Activated gamma-delta T cell treated with anti-CD3 and anti-CD28 coated beads, Interleukin-2, amount 50 U/mL, for 16 hours (primary cell): ENCODE measurements around the gene SNAPC2.

Experiments
- DNase-seq: peaks from one replicate; pipeline ENCODE4 v3.0.0-alpha.2; 2020; ENCODE audit warnings: low read depth

Gene SNAPC2, protein sequence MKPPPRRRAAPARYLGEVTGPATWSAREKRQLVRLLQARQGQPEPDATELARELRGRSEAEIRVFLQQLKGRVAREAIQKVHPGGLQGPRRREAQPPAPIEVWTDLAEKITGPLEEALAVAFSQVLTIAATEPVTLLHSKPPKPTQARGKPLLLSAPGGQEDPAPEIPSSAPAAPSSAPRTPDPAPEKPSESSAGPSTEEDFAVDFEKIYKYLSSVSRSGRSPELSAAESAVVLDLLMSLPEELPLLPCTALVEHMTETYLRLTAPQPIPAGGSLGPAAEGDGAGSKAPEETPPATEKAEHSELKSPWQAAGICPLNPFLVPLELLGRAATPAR

DNA sequence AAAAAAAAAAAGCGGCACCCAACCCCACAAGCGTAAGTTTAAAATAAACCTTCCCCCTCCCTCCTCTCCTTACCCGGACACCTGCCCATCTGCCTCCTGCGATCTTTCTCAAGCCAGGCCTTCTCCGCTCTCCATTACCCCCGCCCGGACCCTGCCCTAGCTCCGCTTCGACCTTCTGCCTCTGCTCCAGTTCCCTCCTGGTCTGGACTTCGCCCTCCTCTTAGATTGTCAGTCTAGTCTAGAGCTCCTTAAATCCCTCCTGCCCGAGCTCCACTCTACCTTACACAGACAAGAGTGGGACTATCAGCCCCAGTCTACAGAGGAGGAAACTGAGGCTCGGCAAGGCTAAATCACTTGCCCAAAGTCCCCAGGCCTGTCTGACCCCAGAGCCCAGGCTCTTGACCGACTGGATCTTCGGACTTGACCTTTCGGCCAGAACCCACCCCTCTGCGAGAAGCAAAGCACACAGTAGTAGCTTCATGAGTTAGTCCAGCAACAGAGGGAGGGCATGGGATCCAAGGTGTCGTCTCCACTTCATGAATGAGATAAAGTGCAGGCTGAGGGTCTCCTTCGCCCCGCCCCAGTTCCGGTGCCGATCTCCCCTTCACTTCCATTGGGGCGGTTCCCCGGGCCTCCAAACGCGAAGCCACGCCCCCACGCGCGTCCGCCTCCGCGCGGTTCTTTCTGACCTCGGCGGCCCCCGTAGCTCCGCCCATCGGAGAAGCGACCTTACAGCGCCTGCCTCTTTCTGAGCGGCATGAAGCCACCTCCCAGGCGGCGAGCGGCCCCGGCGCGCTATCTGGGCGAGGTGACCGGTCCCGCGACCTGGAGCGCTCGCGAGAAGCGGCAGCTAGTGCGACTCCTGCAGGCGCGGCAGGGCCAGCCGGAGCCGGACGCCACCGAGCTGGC, at the start of gene SNAPC2:
TSS of gene SNAPC2 (plus strand) at position 729 of the 909 bp plus-strand sequence. CDS start at position 758, 29 bp downstream.
- DNase-seq: peak; percentile 94

DNA sequence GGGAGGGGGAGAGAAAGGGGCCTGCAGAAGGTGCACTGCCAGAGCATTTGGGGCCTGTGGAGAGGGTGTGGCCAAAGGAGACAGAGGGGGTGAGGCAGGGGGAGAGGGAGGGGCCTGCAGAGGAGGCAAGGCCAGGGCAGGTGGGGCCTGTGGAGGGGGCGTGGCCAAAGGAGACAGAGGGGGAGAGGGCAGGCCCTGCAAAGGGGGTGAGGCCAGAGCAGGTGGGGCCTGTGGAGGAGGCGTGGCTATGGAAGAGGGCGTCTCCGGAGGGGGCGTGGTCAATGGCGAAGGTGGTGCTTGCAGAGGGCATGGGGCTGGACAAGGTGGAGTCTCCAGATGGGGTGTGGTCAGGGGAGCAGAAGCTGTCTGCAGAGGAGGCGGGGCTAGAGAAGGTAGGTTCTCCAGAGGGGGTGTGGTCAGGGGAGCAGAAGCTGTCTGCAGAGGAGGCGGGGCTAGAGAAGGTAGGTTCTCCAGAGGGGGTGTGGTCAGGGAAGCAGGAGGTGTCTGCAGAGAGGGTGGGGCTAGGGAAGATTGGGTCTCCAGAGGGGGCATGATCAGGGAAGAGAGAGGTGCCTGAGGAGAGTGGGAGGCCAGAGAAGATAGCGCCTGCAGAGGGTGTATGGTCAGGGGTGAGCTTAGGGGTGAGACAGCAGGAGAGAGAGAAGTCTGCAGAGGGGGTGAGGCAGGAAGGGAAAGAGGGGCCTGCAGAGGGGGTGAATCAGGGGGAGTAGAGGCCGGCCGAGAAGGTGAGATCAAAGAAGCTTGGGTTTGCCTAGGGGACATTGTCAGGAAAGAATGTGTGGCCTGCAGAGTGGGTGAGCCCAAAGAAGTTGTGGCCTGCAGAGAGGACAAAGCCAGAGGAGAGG, 49.3 kb upstream of the SNAPC2 start:
- peak; percentile 24 for DNase-seq

DNA sequence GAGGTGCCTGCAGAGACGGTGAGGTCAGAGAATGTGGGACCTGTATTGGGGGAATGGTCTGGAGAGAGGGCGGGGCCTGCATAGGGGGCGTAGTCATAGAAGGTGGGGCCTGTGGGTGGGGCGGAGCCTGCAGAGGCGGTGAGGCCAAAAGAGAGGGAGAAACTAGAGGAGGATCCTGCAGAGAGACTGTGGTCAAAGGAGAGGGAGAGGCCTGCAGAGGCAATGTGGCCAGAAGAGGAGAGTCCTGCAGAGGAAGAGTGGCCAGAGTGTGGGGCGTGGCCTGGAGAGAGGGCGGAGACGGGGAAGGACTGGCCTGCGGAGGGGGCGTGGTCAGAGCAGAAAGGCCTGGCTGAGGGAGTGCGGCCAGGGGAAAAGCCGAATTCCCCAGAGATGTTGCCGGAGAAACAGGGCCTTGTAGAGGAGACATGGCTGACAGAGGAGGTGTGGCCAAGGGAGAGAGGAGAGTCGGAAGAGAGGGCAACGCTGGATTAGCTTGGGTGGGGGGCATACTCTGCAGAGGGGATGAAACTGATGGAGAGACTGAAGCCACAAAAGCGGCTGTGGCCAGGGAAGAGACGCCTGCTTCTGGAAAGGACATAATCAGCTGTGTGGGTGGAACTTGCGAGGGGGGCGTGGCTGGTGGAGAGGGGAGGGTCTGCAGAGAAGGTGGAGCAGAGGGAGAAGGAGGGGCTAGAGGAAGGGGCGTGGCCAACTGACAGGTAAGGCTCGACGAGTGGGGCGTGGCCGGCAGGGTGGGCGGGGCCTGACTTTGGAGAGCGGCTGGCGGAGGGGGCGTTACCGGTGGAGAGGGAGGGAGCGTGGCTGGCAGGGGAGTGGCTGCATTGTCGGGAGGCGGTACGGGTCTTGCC, 48.5 kb upstream of the SNAPC2 start:
- DNase-seq: peak; percentile 64

DNA sequence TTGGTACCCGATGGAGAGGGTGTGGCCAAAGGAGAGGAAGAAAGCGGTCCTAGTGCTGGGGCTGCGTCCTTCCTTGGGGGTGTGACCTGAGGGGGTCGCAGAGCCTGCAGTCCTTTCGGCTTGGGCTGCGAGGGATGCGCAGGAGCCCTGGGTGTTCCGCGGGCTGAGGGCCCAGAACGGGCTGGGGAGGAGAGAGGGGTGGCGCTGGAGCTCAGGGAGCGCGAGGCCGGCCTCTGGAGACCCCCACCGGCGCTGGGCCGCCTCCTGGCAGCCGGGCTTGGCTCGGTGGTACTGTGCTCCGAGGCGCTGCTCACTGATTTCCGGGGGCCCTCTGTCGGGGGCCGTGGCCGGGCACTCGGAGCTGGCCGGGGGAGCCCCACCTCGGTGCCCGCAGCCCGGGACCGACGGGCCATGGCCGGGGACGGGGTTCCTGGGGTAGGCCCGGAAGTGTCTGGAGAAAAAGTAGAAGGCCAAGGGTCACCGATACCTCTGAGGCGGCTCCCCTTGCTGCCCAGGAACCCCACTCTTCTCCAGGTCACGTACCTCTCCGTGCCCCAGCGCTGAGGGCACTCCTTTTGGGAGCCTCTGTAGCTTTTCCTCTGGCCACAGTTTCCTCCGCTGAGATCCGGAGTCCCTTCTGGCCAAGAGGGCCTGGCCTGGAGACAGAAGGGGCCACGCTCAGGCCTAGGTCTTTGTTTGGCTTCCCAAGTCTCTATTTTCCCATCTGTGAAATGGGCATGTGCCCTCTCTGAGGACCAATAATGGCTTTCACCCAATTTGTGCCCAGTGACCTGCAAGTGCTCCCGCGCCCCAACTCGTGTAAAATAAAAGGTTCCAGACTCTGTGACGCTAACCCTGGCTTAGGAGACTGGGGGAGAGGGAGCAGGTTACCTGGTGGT, 47.6 kb upstream of the SNAPC2 start:
- DNase-seq: no peak

DNA sequence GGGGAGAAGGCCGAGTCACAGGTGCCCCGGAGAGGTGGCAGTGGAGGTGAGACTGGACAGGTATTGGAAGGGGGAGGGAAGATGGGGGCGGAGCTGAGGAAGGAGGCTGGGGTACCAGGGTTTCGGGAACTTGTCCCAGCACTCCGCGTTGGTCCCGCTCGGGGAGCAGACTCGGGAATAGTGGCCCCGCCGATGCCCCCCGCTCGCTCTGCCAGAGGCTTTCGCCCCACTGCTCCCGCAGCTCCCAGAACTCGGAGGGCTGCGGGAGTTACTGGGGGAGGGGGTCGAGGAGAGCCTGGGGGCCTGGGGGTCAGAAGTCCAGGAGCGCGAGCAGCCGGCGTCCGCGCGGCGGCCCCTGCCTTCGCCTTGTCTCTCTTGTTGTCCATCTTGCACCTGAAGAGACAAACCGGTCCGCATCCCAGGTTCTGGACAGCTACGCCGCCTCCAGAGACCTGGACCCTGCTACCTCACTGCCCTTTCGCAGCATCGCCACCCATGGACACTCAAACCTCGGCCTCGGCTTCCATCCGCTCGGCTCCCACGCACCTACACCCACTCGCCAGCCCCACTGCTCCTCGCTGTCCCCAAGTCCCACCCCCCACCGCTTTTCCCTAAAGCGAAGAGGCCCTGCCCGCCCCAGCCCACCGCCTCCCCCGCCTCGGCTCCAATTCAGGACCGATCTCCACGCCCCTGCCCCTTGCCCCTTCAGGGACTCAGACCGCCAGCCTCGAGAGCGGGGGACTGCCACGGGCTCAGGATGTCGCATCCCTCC, 46.6 kb upstream of the SNAPC2 start:
- no peak for DNase-seq

DNA sequence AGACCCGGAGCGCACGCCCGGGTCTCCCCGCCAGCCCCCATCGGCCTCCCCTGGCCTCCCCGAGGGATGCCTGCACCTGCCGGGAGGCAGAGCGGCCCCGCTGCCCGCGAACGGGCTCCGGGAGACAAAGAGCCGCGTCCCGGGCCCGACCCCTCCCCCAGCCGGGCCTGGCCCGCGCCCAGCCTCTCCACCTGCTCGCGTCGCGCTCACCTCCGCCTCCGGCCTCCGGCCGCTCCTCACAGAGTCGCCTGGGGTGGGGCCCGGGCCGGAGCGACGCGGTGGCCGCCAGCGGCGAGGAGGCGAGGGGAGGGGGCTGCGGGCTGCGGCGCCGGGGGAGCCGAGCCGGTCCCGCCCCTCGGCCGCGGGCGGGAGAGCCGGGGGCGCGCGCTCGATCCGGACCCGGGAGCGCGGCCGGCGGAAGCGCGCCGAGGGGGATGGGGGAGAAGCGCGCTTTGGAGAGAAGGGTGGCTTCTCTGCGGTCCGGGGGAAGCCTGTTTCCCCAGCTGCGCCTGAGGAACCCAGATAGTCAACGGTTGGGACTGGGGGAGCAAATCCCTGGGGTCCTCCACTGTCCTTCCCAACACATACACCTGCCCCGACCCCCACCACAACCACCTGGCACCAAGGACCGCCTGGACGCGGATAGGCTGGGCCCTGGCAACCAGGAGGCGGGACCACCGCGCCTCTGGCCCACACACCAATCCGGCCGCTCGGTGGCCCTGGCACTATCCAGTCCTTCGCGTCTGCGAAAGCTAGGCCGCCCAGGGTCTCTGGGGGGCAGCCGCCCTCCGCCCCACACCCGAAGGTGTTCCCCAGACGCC, 45.9 kb upstream of the SNAPC2 start, which contains the start of gene PRR36:
TSS of gene PRR36 (minus strand) at position 315 of the 821 bp plus-strand sequence. CDS start 701 bp downstream, outside the sequence.
- no peak for DNase-seq

DNA sequence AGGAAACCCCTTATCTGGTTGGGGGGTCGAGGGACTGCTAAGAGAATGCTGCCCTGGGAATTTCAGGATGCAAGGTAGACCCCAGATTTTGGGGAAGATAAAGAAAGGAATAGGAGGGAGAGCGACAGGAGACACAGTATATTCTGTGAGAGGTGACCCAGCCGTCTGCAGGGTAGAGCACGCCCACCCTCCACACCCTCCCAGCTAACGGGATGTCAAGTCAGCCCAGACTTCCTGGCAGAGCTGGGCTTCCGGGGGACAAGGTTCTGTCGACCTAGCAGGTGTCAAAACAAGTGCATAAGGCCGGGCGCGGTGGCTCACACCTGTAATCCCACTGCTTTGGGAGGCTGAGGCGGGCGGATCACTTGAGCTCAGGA, 45.3 kb upstream of the SNAPC2 start:
- DNase-seq: no peak

DNA sequence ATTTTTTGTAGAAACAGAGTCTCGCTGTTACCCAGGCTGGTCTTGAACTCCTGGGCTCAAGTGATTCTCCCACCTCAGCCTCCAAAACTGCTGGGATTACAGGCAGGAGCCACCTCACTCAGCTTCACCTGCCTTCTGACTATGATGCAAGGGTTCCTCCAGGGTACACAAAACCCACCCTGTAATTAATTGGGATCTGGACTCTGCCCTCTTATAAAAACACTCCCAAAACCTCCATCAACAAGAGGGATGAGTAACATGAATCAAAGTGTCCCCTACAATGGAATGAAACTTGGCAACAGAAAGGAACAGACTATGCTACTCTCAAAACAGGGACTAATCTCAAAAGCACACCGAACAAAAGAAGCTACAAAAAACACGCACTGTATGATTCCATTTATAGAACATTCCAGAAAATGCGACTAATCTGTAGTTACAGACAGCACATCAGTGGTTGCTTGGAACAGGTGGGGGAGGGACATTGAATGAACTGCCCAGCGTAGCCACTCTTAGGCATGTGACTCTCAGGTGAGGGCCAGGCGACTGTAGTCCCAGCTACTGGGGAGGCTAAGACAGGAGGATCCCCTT, 42.8 kb upstream of the SNAPC2 start:
- no peak for DNase-seq

DNA sequence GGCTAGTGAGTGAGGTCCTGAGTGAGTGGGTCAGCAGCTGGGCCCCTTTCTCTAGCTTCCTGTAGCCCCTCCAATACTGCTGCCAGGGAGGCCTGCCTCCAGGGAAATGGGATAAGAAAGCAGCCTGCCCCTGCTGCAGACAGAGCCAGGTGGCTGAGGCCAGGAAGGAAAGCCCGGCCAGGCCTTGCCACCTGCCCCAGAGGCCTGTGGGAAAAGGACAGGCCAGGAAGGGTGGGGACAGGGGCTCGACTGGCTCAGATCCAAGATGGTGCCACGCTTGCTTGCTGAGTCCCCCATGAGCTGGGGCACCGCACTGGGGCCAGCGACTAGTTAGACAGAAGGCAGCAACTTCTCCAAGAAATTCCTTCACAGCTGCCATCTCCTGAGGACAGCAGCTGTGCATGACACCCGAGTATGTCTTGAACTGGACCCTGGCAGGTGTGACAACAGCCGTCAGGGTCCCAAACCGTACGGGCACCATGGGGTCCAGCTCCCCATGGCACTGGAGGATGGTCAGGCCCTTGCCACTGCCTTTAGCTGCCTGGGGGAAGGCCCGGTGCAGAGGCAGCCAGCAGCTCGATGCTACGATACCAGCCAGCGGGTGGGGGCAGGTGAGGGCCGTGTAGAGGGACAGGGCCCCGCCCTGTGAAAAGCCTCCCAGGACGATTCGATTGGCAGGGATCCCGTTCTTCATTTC, 40.9 kb upstream of the SNAPC2 start:
- no peak for DNase-seq

DNA sequence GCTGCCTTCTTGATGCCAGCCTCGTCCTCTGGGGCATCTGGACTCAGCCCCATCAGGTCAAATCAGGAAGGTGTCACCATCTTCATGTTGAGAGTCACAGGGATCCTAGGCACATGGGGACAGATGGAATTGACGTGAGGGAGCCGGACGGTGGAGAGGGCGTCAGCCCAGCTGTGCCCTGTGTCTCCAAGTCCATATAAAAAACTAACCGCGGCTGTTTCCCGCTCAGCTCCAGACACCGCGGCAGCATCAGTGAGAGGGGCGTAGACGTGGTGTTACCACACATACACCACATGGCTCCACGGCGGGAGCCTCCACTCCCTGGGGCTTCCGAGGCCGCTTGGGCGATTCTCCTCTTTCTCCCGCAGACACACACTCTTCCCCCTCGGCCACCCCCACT, 40.3 kb upstream of the SNAPC2 start:
- no peak for DNase-seq

DNA sequence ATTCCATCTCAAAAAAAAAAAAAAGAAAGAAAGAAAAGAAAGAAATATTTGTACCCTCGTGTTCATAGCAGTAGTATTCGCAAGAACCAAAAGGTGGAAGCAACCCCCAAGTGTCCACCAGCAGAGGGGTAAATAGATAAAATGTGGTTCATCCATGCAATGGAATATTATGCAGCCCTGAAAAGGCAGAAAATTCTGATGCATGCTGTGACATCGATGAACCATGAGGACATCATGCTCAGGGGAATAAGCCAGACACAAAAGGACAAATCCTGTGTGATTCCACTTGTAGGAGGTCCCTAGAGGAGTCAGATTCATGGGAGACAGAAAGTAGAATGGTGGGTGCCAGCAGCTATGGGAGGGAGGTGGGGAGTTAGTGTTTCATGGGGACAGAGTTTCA, 38.2 kb upstream of the SNAPC2 start:
- no peak for DNase-seq

DNA sequence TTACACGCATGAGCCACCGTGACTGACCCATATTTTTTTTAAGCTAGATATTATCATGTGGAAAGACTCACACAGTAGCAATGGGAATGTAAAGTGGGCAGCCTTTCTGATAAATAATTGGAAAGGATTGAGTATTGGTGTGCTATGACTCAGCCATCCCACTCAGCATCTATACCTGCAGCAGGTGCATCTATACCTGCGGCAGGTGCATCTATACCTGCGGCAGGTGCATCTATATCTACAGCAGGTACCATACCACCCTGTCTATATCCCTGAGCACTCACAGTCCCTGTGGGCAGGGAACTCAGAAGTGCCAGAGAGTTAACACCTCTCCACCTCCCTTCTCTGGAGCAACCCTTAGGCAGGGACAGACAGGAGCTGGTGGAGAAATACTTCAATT, 37.0 kb upstream of the SNAPC2 start:
- DNase-seq: no peak

DNA sequence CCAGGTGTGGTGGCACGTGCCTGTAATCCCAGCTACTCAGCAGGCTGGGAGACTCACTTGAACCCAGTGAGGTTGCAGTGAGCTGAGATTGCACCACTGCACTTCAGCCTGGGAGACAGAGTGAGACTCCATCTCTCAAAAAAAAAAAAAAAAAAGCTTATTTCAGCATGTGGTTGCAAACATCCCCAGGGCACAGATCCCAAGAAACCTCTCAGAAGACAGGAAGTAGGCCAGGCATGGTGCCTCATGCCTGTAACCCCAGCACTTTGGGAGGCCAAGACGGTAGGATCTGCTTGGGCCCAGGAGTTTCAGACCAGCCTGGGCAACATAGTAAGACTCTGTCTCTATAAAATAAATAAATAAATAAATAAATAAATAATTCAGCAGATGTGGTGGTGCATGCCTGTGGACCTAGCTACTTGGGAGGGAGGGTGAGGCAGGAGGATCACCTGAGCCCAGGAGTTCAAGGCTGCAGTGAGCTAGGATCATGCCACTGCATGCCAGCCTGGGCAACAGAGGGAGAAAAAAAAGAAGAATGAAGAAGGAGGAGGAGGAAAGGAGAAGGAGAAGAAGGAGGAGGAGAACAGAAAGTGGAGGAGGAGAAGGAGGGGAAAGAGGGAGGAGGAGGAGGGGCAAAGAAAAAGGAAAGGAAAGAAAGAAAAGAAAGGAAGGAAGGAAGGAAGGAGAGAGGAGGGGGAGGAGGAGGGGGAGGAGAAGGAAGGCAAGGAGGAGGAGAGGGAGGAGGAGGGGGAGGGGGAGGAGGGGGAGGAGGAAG, 36.2 kb upstream of the SNAPC2 start:
- no peak for DNase-seq

DNA sequence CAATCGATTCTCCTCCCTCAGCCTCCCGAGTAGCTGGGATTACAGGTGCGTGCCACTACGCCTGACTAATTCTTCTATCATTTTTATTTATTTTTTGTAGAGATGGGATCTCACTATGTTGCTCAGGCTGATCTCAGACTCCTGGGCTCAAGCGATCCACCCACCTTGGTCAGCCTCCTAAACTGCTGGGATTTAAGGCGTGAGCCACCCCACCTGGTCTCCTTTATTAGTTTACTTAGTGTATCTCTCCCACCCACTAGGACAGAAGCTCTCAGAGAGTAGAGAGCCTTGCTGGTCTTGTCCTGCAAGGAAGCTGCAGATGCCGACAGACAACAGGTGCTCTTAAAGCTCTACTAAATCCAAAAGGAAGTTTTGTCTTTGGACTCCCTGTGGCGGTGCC, 34.3 kb upstream of the SNAPC2 start:
- DNase-seq: no peak

DNA sequence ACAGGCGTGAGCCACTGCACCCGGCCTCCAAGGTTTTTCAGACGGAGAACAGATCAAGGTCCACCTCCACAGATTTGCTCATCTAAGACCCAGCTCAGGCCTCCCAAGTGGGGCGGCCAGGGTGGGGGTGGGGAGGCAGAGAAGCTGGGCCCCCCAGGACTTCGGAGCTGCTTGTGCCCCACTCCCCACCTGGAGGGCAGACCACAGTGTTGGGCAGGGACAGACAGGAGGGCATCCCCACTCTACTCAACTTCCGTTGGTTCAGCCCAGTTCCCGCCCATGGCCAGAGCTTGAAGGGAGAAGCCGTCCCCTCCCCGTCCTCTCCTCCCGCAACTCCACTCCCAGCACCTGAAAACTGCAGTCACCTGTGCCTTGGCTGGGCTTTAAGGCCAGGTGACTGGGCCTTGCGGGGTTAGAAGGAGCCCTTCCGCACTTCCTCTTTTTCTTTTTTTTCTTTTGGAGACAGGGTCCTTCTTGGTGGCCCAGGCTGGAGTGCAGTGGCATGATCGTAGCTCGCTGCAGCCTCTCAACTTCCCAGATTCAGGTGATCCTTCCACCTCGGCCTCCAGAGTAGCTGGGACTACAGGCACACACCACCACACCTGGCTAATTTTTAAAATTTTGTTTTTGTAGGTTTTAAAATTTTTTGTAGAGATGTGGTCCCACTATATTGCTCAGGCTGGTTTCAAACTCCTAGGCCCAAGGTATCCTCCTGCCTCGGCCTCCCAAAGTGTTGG, 32.6 kb upstream of the SNAPC2 start:
- DNase-seq: no peak
